ENCODE measurements around the gene DCAF11.

DNA sequence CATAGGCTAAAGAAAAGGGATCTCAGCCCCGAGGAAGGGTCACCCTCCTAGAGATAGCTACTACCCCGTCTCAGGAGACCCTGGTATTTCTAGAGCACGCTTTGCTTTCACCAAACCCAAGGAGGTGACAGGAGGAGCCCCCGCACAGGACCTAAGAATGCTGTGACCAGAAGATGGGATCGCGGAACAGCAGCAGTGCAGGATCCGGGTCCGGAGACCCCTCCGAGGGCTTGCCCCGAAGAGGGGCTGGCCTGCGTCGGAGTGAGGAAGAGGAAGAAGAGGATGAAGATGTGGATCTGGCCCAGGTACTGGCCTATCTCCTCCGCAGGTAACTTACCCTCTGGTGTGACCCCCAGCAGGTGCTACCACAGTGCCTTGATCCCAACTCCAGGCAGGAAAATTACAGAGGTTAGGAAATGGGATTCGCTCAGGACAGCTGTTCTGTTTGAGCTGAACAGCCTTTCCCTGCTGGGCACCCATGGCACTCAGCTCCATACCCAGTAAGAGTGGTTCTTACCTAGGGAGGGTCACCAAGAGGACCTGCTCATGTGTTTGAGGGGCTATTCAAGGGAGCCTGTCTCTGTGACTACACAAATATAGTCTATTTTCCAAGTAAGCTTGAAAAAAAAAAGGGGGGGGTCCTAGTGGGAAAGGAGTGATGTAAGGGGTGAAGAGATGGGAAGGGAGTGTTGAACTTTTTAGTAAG is 998 bp downstream of the DCAF11 start:
- no peak for TF ChIP-seq EZH2 (IDR thresholded peaks at IDR 0.05; ENCODE audit: insufficient read depth, poor library complexity, severe bottlenecking)
- TF ChIP-seq EZH2phosphoT487 (IDR thresholded peaks at IDR 0.05; ENCODE audit: insufficient read depth, low read depth), result no peak

Data from GM23248 (cell line).